Measurements from ENCODE around the gene TAF9. TPM values are rescaled to one million over a fixed set of nuclear protein-coding genes. Genes with fewer than 3 reads are reported as not detected.
"Not testable (repeated sequence)": the region's sequence is repeated elsewhere in the genome, so short reads cannot be mapped to it uniquely, and the experiment has no call there.

TAF9 gene, protein sequence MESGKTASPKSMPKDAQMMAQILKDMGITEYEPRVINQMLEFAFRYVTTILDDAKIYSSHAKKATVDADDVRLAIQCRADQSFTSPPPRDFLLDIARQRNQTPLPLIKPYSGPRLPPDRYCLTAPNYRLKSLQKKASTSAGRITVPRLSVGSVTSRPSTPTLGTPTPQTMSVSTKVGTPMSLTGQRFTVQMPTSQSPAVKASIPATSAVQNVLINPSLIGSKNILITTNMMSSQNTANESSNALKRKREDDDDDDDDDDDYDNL
- total RNA-seq (2014; rRNA removed): 75.7 and 84.4 TPM in 2 replicates
- polyA plus RNA-seq (2012): 63.0 TPM

DNA sequence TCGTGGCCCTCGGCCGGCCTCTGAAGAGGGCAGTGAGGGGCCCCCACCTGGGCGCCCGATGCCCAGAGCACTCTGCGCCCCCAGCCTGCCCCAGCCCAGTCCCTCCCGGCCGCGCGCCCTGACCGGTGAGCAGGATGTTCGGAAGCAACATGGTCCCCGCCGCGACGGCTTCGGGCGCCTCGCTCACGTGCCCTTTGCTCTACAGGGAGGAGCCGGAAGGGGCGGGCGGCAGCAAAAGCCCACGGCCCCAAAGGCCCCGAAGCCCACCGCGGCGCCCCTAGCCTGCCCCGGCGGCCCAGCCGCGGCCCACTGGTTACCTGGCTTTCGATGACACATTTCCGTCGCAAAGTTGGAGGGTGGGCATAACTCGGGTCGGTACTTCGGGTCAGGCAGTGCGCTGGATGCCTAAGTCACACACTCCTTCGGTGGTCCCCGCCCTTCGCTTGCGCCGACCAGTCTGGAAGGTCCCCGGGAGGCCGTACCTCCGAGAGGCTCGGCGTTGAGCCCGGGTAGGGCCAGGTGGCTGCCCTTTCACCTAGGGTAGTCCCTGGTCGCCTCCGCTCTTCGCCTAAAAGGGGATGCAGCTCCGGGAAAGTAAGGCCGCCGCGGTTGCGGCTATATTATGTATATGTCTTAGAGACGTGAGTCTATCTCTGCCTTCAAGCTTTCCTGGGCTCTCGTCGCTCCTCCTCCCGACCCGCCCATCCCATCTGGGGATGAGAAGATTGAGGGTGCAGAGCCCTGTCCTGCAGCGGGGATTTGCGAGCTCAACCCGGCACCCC, at the start of gene TAF9, which contains the start of the genes AK6 and RAD17:
Gene TAF9 (minus strand): TSS at position 181 of the 782 bp plus-strand sequence. CDS start 3,783 bp downstream, outside the sequence.
Gene AK6 (minus strand): TSS at position 181 of the 782 bp plus-strand sequence. CDS start 30 bp downstream, at position 151.
Gene RAD17 (plus strand): TSS at position 479 of the 782 bp plus-strand sequence. CDS start 2,391 bp downstream, outside the sequence.
- peak; percentile 89 for DNase-seq (ENCODE audit: low read depth)

DNA sequence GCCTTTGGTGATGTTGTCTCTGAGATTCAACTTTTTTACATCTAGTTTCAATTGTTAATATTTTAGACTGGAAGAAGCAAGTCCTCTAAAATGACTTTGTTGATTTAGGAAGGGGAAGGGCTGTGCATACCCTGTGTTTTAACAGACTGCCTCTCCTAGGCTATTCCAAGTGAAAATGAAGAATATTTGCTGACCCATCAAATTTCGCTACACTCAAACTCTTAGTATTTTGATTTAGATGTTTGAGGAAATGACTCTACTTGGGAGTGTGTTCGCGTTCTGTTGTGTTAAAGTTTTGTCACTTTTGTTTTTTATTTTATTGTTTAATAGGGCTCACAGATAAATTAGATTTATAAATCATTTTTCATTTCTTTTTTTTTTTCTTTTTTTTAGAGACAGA, 49.2 kb upstream of the TAF9 start:
- no peak for DNase-seq (ENCODE audit: low read depth)

DNA sequence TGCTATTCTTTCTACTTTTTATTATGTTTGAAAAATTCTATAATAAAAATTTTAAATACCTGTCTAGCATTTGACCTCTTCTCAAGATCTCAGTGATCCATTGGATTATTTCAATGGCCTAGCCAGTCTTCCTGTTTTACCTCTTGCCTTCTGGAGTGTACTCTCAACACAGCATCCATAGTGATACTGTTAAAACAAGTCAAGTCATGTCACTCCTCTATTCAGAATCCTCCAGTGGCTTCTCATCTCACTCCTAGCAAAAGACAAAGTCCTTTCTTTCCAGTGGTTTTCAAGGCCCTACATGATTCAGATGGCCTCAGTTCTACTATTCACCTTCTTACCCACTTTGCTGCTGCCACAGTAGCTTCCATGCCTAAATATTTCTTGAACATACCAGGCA, 47.4 kb upstream of the TAF9 start:
- no peak for DNase-seq (ENCODE audit: low read depth)

DNA sequence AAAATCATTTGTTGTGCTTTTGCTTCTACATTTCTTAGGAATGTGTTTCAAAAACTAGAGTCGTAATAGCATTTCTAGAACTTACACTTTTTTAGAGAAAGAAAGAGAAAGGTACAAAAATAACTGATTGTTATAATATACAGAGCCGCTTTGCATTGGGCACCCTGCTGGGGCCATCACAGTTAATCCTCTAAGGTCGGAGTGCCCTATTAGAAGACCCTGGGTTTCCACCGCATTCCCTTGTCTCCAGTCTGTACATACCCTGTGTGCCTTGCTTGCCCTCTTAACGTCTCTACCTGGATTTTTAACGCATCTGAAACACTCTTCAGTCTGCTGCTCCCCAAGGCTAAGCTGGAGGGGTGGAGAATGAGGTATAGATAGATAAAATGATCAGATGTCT, 46.9 kb upstream of the TAF9 start:
- DNase-seq (ENCODE audit: low read depth): no peak

DNA sequence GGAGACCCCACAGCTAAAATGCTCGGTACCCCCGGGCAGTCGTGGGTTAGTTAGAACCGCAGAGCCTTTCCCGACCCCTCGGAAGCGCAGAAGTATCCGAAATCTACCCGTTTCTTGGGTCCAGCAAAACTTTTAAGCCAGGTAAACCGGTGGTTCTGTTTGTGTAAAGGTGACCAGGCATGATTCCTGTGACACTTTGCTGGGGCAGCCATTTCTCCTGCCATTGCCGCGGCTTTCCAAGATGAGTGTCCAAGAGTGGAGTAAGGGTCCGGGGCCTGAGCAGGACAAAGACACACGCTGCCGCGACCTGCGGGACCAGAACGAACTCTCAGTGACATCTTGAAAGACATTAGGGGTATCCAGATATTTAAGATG, 46.3 kb upstream of the TAF9 start:
- DNase-seq (ENCODE audit: low read depth): no peak

DNA sequence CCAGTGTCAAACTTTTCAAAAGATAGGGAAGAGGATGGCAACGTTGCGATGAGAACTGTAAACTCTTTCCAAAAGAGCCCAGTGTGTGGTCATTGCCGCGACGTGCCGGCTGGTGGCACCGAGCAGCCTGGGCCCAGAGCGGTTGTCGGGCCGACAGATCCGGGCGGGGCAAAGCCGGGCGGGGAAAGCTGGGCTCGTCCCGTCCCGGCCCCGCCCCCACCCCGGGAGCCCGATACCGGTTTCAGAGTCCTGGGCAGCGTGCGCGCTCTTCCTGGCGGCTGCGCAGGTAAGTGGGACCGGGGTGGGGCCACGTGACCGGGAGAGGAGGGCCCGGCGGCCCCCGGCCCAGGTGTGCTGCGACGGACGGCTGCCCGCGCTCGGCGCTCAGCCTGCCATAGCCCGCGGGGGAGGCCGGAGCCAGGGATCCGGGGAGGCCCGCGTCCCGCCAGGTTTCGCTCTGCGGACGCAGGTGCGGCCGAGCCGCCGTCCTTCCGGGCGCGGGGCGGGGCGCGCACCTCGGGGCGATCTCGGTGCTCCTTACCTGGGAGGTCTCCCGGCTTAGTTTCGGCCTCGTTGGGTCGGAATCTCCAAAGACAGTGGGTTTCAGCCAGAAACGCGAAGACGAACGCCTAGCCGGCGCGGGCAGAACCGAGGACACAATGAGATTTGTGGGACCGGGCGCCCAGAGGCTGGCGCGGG, 45.7 kb upstream of the TAF9 start, which contains the start of gene MARVELD2:
Gene MARVELD2 (plus strand): TSS at position 232 of the 699 bp plus-strand sequence. CDS start 4,270 bp downstream, outside the sequence.
- no peak for DNase-seq (ENCODE audit: low read depth)

DNA sequence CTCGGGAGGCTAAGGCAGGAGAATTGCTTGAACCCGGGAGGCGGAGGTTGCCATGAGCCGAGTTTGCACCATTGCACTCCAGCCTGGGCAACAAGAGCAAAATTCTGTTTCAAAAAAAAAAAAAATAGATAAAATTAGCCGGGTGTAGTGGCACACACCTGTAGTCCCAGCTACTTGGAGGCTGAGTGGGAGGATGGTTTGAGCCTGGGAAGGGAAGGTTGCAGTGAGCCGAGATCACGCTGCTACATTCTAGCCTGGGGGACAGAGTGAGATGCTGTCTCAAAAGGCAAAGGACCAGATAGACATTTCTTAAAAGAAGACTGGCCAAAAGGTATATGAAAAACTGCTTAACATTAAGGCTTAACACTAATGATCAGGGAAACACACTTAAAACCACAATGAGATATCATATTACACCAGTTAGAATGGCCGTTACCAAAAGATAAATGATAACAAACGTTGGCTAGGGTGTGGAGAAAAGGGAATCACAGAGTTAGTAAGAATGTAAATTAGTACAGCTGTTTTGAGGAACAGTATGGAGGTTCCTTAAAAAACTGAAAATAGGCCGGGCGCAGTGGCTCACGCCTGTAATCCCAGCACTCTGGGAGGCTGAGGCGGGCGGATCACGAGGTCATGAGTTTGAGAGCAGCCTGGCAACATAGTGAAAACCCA, 35.5 kb upstream of the TAF9 start:
- DNase-seq (ENCODE audit: low read depth): no peak

DNA sequence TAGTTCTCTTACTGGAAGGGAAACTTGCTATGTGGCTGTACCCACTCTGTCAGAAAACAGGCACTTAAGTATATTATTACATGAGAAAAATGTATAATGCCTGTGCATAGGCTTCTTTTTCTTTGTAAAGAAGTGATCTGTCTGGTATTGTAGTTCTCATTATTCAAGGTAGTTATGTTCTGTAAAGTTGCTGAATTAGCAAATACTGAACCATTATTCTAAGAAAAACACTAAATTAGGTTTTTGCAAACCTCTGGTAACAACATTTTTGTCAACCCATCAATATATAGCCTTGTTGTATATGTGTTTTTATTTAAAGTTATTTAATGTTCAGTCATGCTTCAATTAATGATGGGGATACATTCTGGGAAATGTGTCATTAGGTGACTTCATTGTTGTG, 9.1 kb upstream of the TAF9 start:
- no peak for DNase-seq (ENCODE audit: low read depth)

DNA sequence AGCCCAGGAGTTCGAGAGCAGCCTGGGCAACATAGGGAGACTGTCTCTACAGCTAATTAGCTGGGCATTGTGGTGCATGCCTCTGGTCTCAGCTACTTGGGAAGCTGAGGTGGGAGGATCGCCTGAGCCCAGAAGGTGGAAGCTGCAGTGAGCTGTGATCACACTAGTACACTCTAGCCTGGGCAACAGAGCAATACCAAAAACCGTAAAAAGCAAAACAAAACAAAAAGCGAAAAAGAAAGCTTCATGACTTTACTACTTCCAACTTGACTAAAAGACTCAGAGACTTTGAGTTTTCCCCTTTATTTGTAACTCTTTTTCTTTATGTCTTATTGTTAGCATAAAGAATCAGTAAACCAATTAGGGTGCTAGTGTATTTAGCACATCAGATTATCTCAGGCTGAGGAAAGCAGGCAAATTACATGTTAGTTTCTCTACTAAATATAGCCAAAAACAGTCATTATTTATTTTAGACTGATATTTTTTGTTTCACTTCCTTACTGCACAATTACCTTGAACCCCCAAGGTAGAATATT, 5.7 kb upstream of the TAF9 start:
- DNase-seq (ENCODE audit: low read depth): no peak

DNA sequence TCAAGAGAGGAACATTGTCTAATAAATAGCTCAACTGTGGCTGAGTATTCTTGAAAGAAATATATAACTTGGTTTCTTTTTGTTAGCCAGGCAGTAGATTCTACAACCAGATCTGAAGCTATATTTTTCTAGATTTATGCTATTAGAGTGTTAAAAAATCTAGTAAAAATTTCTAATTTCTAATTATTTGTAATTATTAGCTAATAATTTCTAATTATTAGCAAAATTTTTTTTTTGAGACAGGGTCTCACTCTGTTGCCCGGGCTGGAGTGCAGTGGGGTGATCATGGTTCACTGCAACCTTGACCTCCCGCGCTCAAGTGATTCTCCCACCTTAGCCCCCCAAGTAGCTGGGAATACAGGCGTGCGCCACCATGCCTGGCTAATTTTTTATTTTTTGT, 3.1 kb upstream of the TAF9 start:
- DNase-seq (ENCODE audit: low read depth): no peak

DNA sequence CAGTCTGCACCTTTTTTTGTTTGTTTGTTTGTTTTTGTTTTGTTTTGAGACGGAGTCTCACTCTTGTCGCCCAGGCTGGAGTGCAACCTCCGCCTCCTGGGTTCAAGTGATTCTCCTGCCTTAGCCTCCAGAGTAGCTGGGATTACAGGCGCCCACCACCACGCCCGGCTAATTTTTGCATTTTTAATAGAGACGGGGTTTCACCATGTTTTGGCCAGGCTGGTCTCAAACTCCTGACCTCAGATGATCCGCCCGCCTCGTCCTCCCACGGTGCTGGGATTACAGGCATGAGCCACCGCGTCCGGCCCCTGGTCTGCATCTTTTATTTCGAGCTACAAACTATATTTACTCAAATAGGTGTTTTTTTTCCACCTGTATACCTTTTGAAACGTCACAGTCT, 1.0 kb upstream of the TAF9 start:
- DNase-seq (ENCODE audit: low read depth): not testable (repeated sequence)

DNA sequence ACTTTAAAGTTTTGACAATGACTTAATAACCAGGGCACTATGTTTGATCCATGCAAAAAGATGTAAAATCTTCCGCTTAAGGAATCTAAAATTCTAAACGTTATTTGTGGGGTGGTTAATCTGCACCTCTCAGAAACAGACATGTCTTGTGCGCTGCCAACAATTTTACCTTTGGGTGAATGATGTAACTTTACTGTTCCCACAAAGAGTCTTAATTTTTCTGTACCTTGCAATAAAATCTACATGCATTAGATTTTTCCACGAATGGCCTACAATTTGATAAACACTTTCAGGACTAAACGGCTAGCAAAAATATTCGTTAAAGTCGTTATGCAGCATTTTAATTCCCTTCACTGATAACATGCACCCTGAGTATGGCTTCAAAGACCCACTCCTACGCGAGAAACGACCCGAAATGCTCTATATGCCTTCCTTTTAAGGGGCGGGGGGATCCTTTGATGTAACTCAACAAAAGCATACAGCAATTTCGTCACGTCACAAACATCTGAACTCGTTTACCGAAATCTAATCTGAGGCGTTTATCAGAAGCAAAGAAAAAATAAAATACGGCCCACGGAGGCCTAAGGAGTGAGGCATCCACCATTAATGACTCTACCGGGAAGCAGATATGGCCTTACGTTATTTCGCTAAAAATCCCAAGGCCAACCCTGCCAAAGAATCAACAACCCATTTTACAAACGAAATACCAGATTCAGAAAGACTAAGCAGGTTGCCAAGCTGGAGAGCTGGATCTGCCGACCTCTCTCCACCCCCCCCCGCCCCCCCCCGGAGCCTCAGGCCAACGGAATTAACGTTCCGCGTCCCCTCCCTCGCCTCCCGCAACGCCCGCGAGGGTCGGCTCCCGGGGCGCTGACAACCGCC, 621 bp downstream of the TAF9 start:
- DNase-seq (ENCODE audit: low read depth): no peak

DNA sequence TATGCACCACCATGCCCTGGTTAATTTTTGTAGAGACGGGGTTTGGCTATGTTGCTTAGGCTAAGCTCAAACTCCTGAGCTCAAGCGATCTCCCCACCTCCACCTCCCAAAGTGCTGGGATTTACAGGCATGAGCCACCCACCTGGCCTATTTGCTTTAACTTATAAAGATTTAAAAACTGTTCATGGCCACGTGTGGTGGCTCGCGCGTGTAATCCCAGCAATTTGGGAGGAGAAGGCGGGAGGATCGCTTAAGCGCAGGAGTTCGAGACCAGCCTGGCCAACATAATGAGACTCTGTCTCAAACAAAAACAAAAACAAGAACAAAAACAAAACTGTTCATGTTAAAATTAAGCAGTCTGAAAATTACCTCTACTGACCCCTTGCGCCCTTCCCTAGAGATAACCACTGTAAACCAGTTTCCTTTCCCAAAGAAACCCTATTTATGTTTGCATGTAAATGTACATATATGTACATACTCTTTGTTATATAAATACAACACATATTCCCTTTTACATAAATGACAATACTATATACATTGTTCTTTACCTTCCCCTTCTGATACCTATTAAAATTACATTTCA, 1.5 kb downstream of the TAF9 start:
- no peak for DNase-seq (ENCODE audit: low read depth)

DNA sequence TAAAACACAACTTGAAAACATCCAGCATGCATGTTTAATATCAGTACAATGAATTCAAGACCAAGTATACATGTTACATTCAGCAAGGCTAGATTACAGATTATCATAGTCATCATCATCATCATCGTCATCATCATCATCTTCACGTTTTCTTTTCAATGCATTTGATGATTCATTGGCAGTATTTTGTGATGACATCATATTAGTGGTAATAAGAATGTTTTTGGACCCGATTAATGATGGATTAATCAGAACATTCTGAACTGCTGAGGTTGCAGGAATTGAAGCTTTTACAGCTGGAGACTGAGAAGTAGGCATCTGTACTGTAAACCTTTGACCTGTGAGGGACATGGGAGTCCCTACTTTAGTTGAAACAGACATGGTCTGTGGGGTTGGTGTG, 4.5 kb downstream of the TAF9 start:
- DNase-seq (ENCODE audit: low read depth): no peak

DNA sequence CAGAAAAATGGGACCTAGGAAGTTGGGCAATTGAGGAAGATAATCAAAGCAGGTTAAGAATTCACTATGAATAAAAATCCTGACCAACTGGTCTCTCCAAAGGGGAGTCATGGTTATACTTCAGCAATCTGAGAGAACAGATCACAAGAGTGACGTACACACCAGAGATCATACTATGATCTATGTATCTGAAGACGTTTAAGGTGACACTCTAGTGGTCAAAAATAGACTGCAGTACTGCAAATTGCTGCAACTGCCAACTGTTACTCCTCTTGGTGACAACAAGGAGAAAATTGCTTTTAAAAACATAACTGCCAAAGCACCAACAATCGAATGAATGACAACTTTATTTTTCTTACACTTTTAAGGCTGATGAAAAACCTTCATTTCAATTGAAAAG, 4.9 kb downstream of the TAF9 start:
- DNase-seq (ENCODE audit: low read depth): peak; percentile 26

DNA sequence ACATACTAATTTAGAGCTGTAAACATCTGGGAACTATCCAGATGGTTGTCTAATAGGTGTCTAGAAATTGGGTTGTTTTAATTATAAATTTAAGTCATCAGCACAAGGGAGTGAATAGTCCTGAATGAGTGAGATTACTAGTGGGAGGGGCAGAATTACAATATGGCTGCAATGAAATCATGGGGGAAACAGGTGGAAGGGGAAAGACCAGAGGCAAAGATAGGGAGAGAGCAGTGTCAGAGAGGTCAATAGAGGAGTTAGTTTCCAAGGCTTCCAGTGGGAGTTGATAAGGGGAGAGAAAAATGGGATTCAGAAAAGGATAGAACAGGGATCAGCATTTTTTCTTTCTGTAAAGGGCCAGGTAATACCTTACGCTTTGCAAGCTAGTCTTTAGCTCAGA, 8.9 kb downstream of the TAF9 start:
- no peak for DNase-seq (ENCODE audit: low read depth)

DNA sequence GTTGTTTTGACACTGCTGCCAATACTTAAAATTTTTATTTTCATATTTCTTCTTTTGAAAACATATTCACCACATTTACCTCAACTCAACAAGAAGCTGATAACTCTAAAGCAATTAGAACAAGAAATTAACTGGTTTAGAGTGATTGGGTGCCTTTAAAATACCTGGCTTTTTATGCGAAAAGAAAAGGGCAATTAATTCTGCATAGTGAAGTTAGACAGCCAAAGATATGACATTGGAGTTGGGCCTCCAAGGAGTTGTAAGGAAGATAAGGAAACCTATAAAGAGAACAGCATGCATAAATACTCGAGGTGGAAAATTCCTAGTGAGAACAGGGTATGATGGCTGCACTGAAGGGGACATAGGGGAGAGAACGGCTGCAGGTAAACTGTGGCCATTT, 9.6 kb downstream of the TAF9 start:
- DNase-seq (ENCODE audit: low read depth): no peak

DNA sequence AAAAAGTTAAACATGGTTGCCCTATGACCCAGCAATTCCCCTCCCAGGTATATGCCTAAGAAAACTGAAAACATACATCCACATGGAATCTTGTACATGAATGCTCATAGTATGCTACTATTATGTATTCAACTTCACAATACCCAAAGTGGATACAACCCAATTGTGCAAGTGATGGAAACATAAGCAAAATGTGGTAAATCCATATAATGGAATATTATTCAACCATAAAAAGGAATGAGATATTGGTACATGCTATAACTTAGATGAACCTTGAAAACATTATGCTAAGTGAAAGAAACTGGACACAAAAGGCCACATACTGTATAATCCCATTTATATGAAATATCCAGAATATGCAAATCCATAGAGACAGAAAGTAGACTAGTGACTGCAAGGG, 18.7 kb downstream of the TAF9 start:
- DNase-seq (ENCODE audit: low read depth): no peak

DNA sequence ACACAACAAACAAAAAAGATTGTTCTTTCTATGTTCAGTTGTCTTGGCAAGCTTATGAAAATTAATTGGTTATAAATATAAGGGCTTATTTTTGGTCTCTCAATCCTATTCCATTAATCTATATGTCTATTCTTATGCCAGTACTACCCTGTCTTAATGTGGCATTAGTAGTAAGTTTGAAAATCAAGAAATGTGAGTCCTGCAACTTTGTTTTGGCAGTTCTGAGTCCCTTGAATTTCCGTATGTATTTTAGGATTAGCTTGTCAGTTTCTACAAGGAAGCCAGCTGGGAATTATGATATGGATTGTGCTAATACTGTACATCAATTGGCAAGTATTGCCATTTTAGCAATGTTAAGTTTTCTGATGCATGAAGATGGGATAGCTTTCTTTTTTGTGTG, 26.2 kb downstream of the TAF9 start:
- DNase-seq (ENCODE audit: low read depth): no peak
